Astrocyte (in vitro differentiated cells and primary cell): ENCODE results near the gene FN1. TPM values are rescaled to one million over a fixed set of nuclear protein-coding genes. Genes with fewer than 3 reads are reported as not detected.

Source experiments
- DNase-seq: peaks from one replicate; pipeline ENCODE4 v3.0.0-alpha.2; 2010; ENCODE audit warnings: low read depth
- FAIRE-seq: peaks from 2 replicates; lab custom pipeline; 2011; peaks lifted over from hg19 to GRCh38; lab: Jason Lieb, UNC
- H2AFZ ChIP-seq: 2 replicates; pipeline ENCODE4 v1.6.0; 2012; ENCODE audit warnings: low read depth, low read length, inconsistent platforms
- H3K27ac ChIP-seq: 2 replicates; pipeline ENCODE4 v1.5.1; 2011; ENCODE audit warnings: low read depth, low read length, inconsistent platforms
- H3K27me3 ChIP-seq: 2 replicates; pipeline ENCODE4 v1.6.0; 2011; ENCODE audit warnings: low read length, inconsistent platforms; ENCODE audit not compliant: insufficient read depth
- H3K36me3 ChIP-seq: 2 replicates; pipeline ENCODE4 v1.5.1; 2011; ENCODE audit warnings: low read length, inconsistent platforms; ENCODE audit not compliant: insufficient read depth
- H3K4me1 ChIP-seq: 2 replicates; pipeline ENCODE4 v1.5.1; 2011; ENCODE audit warnings: low read length, inconsistent platforms; ENCODE audit not compliant: insufficient read depth
- H3K4me2 ChIP-seq: 2 replicates; pipeline ENCODE4 v1.6.0; 2012; ENCODE audit warnings: low read length, inconsistent platforms
- H3K4me3 ChIP-seq: 2 replicates; pipeline ENCODE4 v1.5.1; 2011; ENCODE audit warnings: low read depth, mild to moderate bottlenecking, low read length, inconsistent platforms; ENCODE audit not compliant: insufficient read depth
- H3K79me2 ChIP-seq: 2 replicates; pipeline ENCODE4 v1.6.0; 2012; ENCODE audit warnings: mild to moderate bottlenecking, low read length, inconsistent platforms; ENCODE audit not compliant: insufficient read depth
- H3K9ac ChIP-seq: 2 replicates; pipeline ENCODE4 v1.6.0; 2012; ENCODE audit warnings: mild to moderate bottlenecking, low read length, inconsistent platforms
- H3K9me3 ChIP-seq: 2 replicates; pipeline ENCODE4 v1.5.1; 2012; ENCODE audit warnings: low read depth, mild to moderate bottlenecking, low read length, inconsistent platforms; ENCODE audit not compliant: insufficient read depth
- H4K20me1 ChIP-seq: 2 replicates; pipeline ENCODE4 v1.6.0; 2012; ENCODE audit warnings: low read length, inconsistent platforms; ENCODE audit not compliant: insufficient read depth
- H3K27ac Mint-ChIP-seq: one replicate; pipeline ENCODE4 v1.8.0; 2021; ENCODE audit warnings: mild to moderate bottlenecking, mixed read lengths; ENCODE audit not compliant: unreplicated experiment
- H3K27me3 Mint-ChIP-seq: one replicate; pipeline ENCODE4 v1.8.0; 2021; ENCODE audit warnings: low read depth, mixed read lengths; ENCODE audit not compliant: unreplicated experiment
- H3K36me3 Mint-ChIP-seq: one replicate; pipeline ENCODE4 v1.8.0; 2021; ENCODE audit warnings: low read depth, mixed read lengths; ENCODE audit not compliant: unreplicated experiment
- H3K4me1 Mint-ChIP-seq: one replicate; pipeline ENCODE4 v1.8.0; 2021; ENCODE audit warnings: low read depth, mixed read lengths; ENCODE audit not compliant: unreplicated experiment
- H3K4me3 Mint-ChIP-seq: one replicate; pipeline ENCODE4 v1.8.0; 2021; ENCODE audit warnings: mild to moderate bottlenecking, moderate library complexity, mixed read lengths; ENCODE audit not compliant: unreplicated experiment
- H3K9me3 Mint-ChIP-seq: one replicate; pipeline ENCODE4 v1.8.0; 2021; ENCODE audit warnings: mild to moderate bottlenecking, mixed read lengths; ENCODE audit not compliant: unreplicated experiment
- EZH2 ChIP-seq: IDR thresholded peaks from 2 replicates; pipeline ENCODE4 v1.6.1; 2012; ENCODE audit warnings: mild to moderate bottlenecking, low read length, inconsistent platforms; ENCODE audit not compliant: insufficient read depth
- total RNA-seq: library from RNA; stranded (reverse); gene quantifications from 2 replicates; pipeline ENCODE4 v1.2.1, GENCODE V29; 2021
- TF ChIP-seq, protein P1 (sequence below): IDR thresholded peaks from 2 replicates; pipeline ENCODE4 v1.5.1; 2011; ENCODE audit warnings: low read depth, mild to moderate bottlenecking, inconsistent platforms, low read length, moderate library complexity; ENCODE audit not compliant: insufficient read depth

FN1 gene
- total RNA-seq, 1 donor from 2014 or later, result 17,010 TPM

GRCh38 chr2:215455958-215456357 lies 20.1 kb upstream of the FN1 start:
- Histone ChIP-seq H4K20me1 (no peaks in the 10 kb centered on the region), H3K27me3 (no peaks in the 10 kb centered on the region), H3K36me3 (no peaks in the 10 kb centered on the region), H3K79me2 (no peaks in the 10 kb centered on the region), H3K4me2 (no peak overlapping the region), H3K4me3 (no peak overlapping the region), H2AFZ (no peak overlapping the region), H3K9ac (no peak overlapping the region), H3K27ac (no peak overlapping the region), H3K9me3 (no peaks in the 10 kb centered on the region), H3K4me1 (peaks cover 10% of the 10 kb centered on the region)
- Mint-ChIP-seq H3K36me3 (no peaks in the 10 kb centered on the region), H3K27me3 (no peaks in the 10 kb centered on the region), H3K27ac (no peak overlapping the region), H3K4me3 (no peak overlapping the region), H3K9me3 (peaks cover 3% of the 10 kb centered on the region), H3K4me1 (peaks cover 22% of the 10 kb centered on the region)
- no peak for FAIRE-seq
- no peak for DNase-seq
- no peak for TF ChIP-seq EZH2
- TF ChIP-seq, protein P1, sequence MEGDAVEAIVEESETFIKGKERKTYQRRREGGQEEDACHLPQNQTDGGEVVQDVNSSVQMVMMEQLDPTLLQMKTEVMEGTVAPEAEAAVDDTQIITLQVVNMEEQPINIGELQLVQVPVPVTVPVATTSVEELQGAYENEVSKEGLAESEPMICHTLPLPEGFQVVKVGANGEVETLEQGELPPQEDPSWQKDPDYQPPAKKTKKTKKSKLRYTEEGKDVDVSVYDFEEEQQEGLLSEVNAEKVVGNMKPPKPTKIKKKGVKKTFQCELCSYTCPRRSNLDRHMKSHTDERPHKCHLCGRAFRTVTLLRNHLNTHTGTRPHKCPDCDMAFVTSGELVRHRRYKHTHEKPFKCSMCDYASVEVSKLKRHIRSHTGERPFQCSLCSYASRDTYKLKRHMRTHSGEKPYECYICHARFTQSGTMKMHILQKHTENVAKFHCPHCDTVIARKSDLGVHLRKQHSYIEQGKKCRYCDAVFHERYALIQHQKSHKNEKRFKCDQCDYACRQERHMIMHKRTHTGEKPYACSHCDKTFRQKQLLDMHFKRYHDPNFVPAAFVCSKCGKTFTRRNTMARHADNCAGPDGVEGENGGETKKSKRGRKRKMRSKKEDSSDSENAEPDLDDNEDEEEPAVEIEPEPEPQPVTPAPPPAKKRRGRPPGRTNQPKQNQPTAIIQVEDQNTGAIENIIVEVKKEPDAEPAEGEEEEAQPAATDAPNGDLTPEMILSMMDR, result no peak

DNA sequence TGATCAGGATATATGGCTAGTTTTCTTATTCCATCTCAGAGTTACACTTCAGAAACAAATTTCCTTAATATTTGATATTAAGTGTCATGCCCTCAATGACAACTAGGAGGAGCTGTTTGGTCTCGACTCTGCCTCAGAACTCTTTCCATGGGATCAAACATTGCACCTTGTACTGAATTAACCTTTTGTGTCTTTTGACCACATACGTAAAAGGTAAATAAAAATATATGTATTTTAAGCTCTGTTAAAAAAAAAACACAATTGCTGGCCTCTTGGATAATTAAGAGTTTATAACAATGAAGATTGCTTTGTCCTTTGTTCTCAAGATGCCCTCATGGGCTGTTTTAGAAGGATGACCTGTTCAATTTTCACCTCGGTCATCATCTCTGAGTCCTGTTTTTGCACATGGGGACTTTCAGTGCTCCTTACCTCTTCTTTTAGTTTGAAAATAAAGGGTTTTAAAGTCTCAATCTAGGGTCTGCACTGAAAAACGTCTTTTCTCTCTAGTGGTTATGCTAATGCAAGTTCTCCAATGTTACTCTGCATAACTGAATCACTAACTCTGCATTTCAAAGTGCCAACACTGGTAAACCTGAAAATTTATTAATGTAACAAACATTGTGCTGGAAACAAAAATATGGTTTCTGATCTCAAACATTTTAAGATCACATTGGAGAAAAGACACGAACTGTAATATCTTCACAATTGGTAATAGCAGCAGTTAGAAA lies 18.8 kb upstream of the FN1 start:
- Histone ChIP-seq H3K79me2 (no peaks in the 10 kb centered on the region), H2AFZ (no peak overlapping the region), H3K27me3 (no peaks in the 10 kb centered on the region), H3K4me2 (no peak overlapping the region), H3K27ac (no peak overlapping the region), H3K9me3 (no peaks in the 10 kb centered on the region), H3K4me3 (no peak overlapping the region), H3K36me3 (no peaks in the 10 kb centered on the region), H3K4me1 (peaks cover under 1% of the 10 kb centered on the region), H4K20me1 (no peaks in the 10 kb centered on the region), H3K9ac (no peak overlapping the region)
- FAIRE-seq (peak; percentile 80), DNase-seq (peak; percentile 9)
- H3K4me3 Mint-ChIP-seq, result no peak overlapping the region
- H3K9me3 Mint-ChIP-seq, result peaks cover 5% of the 10 kb centered on the region
- no peak overlapping the region for H3K27ac Mint-ChIP-seq
- H3K4me1 Mint-ChIP-seq, result peaks cover 9% of the 10 kb centered on the region
- TF ChIP-seq, protein P1, result peak; percentile 87
- no peak for TF ChIP-seq EZH2
- H3K36me3 Mint-ChIP-seq, result peaks cover 2% of the 10 kb centered on the region
- H3K27me3 Mint-ChIP-seq, result no peaks in the 10 kb centered on the region

- H3K27me3 ChIP-seq, result no peaks in the 10 kb centered on the region
- H3K36me3 ChIP-seq, result no peaks in the 10 kb centered on the region
- H3K27ac Mint-ChIP-seq, result peak overlapping the region; percentile 74
- DNase-seq (no peak), FAIRE-seq (no peak)
- H3K4me3 ChIP-seq, result no peak overlapping the region
- H3K9me3 Mint-ChIP-seq, result peaks cover 5% of the 10 kb centered on the region
- H3K9me3 ChIP-seq, result no peaks in the 10 kb centered on the region
- H3K27ac ChIP-seq, result no peak overlapping the region
- peaks cover 11% of the 10 kb centered on the region for H3K4me1 Mint-ChIP-seq
- no peak overlapping the region for H3K4me3 Mint-ChIP-seq
- peak overlapping the region; percentile 4 for H2AFZ ChIP-seq
- no peaks in the 10 kb centered on the region for H3K79me2 ChIP-seq
- TF ChIP-seq EZH2, result no peak
- TF ChIP-seq, protein P1, result no peak
- no peak overlapping the region for H3K9ac ChIP-seq
- H4K20me1 ChIP-seq, result no peaks in the 10 kb centered on the region
- no peak overlapping the region for H3K4me2 ChIP-seq
- H3K36me3 Mint-ChIP-seq, result peaks cover 2% of the 10 kb centered on the region
- H3K4me1 ChIP-seq, result no peaks in the 10 kb centered on the region
- no peaks in the 10 kb centered on the region for H3K27me3 Mint-ChIP-seq
These were observed 16.9 kb upstream of the FN1 start for GRCh38 chr2:215452725-215453124.
